Measurements from ENCODE around the gene CEBPE.

Gene CEBPE

DNA sequence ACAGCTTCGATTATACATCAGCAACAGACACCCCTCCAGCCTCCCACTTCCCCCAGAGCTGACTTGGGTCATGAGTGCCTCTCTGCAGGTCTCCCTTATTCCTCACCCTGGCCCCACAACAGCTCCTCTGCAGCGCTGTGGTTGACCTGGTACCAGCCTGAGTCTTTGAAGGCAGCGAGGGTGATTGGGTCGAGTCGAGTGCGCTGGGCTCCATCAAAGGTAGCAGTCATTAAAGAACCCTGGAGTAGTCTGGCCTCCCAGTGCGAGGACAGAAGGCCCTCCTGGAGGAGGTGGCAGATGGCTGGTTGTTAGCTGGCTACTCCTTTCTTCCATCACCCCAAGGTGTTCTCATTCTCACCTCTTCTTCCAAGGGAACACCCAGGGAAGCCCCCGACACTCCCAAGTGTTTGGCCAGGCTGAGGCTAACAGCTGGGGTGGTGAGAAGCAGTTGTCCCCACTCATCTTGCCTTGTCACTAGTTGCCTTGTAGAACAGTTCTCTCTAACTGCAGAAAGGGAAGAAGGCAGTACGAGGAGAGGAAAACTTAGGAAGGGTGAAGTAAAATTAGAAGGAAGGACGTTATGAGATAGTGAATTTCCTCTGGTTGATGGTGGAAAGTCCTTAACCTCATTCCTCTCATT is 16.9 kb downstream of the CEBPE start:
- no peak for DNase-seq

DNA sequence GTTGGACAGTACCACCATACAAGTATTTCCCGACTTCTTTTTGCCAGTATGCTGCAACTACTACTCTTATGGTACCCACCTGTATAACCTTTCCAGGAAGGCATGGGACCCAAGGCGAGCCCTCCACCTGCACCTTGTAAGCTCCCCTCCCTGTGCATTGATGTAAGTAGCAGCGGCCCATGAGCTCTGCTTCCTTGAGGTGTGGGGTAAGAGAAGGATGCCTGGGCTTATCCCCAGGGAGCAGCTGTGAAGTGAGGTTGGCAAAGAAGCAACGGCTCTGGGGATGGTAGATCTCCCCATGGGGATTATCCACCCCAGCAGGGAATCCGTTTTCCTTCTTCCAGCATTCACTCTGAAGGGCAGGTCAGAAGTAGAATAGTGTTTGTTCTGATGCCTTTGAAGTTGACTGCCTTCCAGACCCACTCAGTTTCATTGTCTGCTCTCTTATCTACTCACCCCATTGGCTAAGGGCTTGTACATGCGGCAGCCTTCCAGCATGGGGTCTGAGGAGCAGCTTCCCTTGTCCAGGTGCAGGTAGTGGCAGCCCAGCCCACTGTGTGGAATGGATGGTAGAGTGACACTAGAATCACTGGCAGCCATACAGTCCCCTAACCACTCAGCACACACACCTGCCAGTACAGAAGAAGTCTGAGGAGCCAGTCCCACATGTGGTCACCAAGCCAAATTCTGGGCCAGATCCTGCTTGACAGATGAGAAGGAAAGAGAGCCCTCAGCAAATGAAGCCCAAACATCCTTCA is 17.7 kb downstream of the CEBPE start:
- DNase-seq = no peak

- no peak for DNase-seq
Measured at GRCh38 chr14:23099212-23099861, 19.7 kb downstream of the CEBPE start.

GRCh38 chr14:23097786-23098185 is 21.3 kb downstream of the CEBPE start:
- DNase-seq = no peak

DNA sequence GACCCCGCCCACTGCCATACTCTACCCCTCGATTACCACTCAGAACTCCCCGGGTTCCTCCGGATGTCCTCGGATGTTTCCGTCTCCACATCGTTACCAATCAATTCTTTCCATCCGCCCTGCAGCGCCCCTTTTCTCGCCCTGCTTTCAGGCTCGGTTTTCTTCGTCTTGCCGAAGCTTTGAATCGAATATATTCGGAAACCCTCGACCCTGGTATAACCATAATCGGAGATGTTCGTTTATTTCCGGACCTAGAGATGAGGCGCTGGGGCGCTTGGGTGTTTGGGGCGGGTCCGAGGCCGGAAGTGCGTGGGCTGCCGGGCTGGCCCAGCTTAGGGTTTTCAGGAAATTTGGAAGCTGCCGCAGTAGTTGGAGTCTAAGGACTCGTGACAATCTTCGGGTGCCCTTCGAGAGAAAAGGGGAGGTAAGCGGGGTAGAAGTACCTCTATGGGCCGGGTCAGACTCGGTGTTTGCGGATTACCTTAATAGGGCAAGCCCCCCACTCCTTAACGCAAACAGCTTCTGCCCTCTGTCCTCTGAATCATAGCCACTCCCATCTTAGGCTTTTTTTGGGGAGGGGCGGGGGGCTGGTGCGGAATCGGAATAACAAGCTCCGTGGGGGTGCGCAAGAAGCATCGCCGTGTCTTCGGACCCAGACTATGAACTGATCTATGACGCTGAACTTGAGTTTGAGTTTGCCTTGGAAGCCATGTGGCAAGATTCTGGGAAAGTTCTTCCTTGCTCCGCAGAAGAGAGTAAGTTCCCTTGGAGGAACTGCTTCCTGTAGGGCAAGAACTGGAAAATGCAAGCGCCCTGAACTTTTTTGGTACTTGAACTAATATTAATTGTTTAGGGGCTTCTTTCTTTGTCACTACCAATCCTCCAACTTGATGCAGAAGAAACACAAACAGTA is 23.6 kb downstream of the CEBPE start, which contains the start of gene C14orf119:
Gene C14orf119, plus strand, starts transcription at position 310 of the 913 bp plus-strand sequence. CDS start 2,154 bp downstream, outside the sequence.
- DNase-seq = no peak

GRCh38 chr14:23094666-23095195 is 24.3 kb downstream of the CEBPE start, which contains the start of gene ACIN1:
TSS of gene ACIN1 (minus strand) at chr14:23095136. CDS start at chr14:23095112, 24 bp downstream.
- DNase-seq = no peak

DNA sequence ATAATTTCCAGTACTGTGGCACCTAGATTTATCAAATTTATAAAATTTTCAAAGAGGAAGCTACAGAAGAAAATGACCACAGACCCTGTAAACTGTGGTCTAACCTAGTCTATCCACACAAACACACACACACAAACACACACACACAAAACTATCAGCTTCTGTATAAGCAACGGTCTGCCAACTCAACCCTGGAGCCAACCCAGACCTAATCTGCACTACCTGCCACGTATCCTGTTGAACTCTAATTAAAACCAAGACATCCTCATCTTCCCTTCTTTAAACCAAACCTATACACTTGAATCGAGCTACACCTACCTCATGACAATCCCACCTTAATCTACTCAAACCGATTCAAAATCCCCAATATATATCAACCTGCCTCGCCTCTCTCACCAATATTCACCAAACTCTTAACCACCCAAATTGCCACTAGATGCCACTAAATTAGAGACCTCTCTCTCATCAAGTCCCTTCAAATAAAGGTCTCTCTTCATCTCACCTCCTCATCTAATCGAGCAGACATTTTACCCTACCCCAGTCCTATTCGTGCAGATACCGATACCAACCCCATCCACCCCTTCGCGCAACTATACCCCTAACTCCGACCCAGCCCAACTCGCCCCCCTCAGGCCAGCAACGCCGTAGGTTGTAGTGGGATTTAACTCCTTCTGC is 24.9 kb downstream of the CEBPE start:
- DNase-seq = no peak

DNA sequence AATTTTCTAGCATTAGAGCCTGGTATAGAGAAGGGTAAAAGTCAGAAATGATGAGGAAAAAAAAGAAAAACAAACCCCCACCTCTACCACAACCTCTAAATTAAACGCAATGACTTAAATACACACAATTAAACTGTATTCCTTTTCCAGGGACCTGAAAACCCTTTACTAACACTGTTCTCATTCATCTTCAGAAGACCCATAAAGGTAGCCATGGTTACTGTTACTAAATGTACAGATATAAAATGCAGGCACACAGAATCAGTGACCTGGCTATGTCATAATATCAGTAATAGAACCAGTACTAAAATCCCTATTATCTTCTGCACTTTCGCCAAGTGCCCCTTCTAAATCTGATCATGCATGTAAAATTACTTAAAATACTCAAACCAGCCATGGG is 25.5 kb downstream of the CEBPE start:
- no peak for DNase-seq

DNA sequence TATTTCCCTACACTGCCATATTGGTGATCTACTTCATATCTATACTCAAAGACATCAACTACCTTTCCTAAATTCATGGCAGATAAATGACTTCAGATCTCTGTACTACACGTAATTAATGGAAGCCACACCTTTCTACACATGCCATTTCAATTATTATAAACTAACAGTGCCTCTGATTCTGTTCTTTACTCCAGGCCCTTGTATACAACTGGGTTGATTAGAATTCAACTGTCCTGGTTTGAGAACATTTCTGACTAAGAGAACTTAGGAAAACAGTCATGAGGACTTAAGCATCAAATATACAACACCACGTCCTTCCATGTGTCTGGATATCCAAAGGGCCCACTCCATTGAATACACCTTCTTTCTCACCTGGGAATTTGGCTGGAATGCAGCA is 26.0 kb downstream of the CEBPE start:
- no peak for DNase-seq

- DNase-seq = no peak
Measured at GRCh38 chr14:23091294-23092225, 27.5 kb downstream of the CEBPE start.

DNA sequence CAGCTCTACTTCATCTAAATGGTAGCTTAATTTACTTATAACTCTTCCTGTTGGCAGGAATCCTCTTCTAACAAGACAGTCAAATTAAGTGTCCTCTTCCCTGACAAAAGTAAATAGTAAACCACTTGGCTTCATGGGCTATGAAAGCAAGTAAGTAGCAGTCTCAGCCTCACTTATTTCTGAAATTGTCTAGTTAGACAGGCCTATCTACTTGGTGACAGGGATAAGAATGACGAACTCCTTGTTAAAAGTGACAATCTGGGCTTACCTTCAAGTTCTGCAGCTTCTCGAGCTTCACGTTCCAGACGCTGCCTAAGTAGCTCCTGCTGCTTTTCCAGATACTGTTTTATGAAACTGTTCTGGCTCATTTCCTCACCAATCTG is 28.8 kb downstream of the CEBPE start:
- DNase-seq = no peak

DNA sequence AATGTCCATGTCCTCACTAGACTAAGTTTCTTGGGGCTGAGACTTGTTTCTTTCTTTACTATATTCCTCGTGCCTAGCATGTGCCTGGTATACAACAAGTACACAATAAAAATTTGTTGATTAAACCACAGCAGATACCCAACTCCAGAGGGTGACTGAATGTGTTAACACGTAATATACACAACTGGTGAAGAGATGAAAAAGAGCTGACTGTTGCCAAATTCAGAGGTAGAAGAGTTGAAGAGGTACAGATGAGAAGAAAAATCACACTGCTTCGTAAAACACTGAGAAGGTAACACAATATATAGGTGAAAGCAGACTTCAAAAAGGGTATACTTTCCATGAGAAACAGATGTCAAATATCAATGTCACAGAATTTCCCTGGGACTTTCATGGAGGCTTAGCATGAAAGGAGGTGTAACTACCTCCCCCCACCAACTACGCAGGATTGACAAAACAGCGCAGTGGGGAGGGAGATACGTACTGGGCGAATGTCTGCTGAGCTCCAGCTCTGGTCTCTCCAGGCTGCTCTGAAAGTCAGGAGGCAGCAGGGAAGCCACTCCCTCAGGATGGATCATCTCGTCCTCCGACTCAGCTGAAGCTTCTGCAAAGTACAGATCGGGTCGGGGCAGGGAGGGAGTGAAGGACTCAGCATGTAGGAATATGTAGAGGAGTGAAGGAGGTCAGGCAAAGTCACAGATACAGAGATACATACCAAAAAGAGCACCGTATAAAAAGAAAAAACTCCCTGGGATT is 29.4 kb downstream of the CEBPE start:
- DNase-seq = no peak

GRCh38 chr14:23086565-23086964 is 32.5 kb downstream of the CEBPE start:
- DNase-seq = no peak

- DNase-seq = no peak
Measured at GRCh38 chr14:23085458-23085857, 33.6 kb downstream of the CEBPE start.

DNA sequence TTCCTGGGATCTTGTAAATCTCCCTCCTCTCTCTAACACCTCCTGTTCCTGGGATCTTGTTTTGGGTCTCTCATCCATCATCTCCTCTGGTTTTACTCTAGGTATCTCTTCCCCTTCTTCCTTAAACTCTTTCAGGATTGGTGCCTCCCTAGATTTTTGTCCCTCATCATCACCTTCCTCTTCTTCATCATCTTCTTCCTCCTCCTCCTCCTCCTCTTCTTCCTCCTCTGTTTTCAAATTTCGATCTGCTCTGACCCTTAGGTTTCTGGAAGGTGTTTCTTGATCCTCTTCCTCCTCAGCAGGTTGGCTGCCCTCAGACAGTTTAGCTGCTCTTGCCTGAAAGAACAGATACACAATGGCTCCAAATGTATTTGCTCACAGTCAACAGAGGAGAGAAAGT is 38.6 kb downstream of the CEBPE start:
- no peak for DNase-seq

DNA sequence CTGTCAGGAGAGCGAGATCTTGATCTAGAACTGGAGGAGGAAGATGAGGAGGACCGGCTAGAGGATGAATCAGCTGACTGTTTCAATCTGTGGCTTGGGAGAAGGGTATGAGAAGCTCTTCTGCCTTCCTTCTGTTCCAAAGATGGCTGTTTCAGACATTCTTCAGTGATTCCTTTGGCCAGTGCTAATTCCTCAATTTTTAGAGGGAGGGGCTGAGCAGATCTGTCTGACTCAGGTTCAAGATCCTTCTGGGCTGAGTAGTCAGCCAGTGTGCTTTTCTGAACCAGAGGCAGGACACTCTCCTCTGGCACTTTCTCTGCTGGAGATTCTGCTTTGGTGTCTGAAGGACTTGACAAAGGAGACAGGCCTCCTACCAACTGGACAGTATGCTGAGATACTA is 39.3 kb downstream of the CEBPE start:
- DNase-seq = no peak

- DNase-seq = no peak
Measured at GRCh38 chr14:23078692-23079116, 40.4 kb downstream of the CEBPE start.

- DNase-seq = no peak
Measured at GRCh38 chr14:23077962-23078361, 41.1 kb downstream of the CEBPE start.

DNA sequence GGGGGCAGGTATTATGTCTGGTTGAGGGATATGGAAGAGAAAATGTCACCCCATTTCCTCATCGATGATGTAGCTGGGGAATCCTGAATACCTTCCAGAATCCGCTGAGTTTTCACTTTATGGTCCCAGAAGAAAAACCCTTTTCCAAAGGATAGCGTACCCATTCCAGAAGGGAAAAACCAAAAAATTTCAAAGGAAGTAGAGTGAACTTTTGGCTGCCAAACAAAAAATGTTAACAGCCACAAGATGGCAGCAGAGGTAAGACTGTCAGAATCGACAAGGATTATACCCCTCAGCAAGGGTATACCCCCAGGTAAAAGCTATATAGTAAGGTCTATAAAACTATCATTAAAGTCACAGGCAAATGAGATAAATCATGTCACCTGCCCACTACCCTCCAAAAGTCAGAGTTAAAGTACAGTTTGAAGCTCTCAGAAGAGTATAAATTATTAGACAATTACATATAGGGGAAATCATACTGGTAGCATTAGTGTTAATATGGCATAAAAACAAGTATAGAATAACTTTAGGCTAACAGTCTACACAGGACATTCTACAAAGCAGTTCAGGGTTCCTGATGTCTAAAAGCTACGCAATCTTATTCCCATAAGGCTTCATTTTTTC is 42.2 kb downstream of the CEBPE start:
- no peak for DNase-seq

DNA sequence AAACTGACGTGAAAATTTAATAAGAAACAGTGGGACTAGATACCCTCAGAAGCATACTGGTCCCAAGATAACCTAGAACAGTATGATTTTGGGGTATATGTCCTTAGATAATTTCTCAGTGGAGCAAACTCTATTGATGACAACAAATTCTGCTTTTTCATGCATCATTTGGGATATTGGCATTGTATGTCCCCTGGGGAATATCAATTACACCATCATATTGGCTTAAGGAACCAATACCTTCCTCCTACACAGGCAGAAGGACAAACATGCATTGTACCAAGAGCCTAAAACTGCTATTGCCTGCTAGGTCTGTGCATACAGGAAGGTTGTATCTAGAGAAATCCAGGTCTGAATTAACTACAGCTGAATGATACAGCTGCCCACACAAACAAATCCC is 44.1 kb downstream of the CEBPE start:
- no peak for DNase-seq

All from NCI-H1694 treated with DMSO at 0.1 percent for 48 hours (cell line).